Astrocyte (in vitro differentiated cells and primary cell): ENCODE data around the gene SPAG8.

Experiments
- CTCF ChIP-seq: IDR thresholded peaks from 2 replicates; pipeline ENCODE4 v1.5.1; 2011; ENCODE audit warnings: low read depth, mild to moderate bottlenecking, inconsistent platforms, low read length, moderate library complexity; ENCODE audit not compliant: insufficient read depth
- EZH2 ChIP-seq: IDR thresholded peaks from 2 replicates; pipeline ENCODE4 v1.6.1; 2012; ENCODE audit warnings: mild to moderate bottlenecking, low read length, inconsistent platforms; ENCODE audit not compliant: insufficient read depth

- no peak for TF ChIP-seq CTCF
- TF ChIP-seq EZH2 = no peak
These were observed 30.1 kb upstream of the SPAG8 start for GRCh38 chr9:35842020-35842745.
